HEK293T (cell line): ENCODE data around the gene CAV2.

Experiments used
- ARNT ChIP-seq: fragments of 450-650 bp; IDR thresholded peaks from 2 replicates; pipeline ENCODE4 v1.6.1; 2017; ENCODE audit warnings: mild to moderate bottlenecking
- BHLHE40 ChIP-seq: fragments of 450-650 bp; IDR thresholded peaks from 2 replicates; pipeline ENCODE4 v1.6.1; 2016; ENCODE audit warnings: mild to moderate bottlenecking, moderate library complexity, borderline replicate concordance
- FOXK2 ChIP-seq: fragments of 450-650 bp; IDR thresholded peaks from 2 replicates; pipeline ENCODE4 v1.6.1; 2016; ENCODE audit warnings: mild to moderate bottlenecking
- FOXM1 ChIP-seq: fragments of 450-650 bp; IDR thresholded peaks from 2 replicates; pipeline ENCODE4 v1.6.1; 2017; ENCODE audit warnings: mild to moderate bottlenecking, borderline replicate concordance
- L3MBTL2 ChIP-seq: fragments of 450-650 bp; conservative IDR thresholded peaks from 2 replicates; pipeline ENCODE4 v1.6.1; 2016; ENCODE audit warnings: mild to moderate bottlenecking
- NFRKB ChIP-seq: fragments of 450-650 bp; IDR thresholded peaks from 2 replicates; pipeline ENCODE4 v1.6.1; 2016; ENCODE audit warnings: mild to moderate bottlenecking, moderate library complexity
- SP1 ChIP-seq: fragments of 450-650 bp; IDR thresholded peaks from 2 replicates; pipeline ENCODE4 v1.6.1; 2017

- TF ChIP-seq L3MBTL2 = no peak
- no peak for TF ChIP-seq FOXK2
- TF ChIP-seq BHLHE40 = no peak
- TF ChIP-seq NFRKB = no peak
- TF ChIP-seq ARNT = no peak
- no peak for TF ChIP-seq SP1
- TF ChIP-seq FOXM1 = no peak
Measured at GRCh38 chr7:116546916-116547315, 47.4 kb downstream of the CAV2 start.
